GM12878 (cell line): Measurements from ENCODE around the gene ACER3. TPM values are rescaled to one million over a fixed set of nuclear protein-coding genes. Genes with fewer than 3 reads are reported as not detected.
A peak's percentile ranks its signal among the peaks of the same experiment; 100 is the strongest.

Source experiments
- ASH2L ChIP-seq: fragments of 300-600, 200-600 bp; sonication (generic); IDR thresholded peaks from 2 replicates; pipeline ENCODE4 v1.6.1; 2017; ENCODE audit warnings: low read depth, mild to moderate bottlenecking, borderline replicate concordance
- BCL11A ChIP-seq: IDR thresholded peaks from 2 replicates; pipeline ENCODE4 v1.6.1; 2011; ENCODE audit warnings: low read depth, low read length
- EGR1 ChIP-seq, 2 experiments: IDR thresholded peaks; 1 replicate in 1 of 2; 2 replicates in 1 of 2; pipeline ENCODE4 v1.6.1; 2011 to 2012; ENCODE audit warnings: low read depth in 2 of 2, low read length in 2 of 2, borderline replicate concordance in 1 of 2, mild to moderate bottlenecking in 1 of 2, moderate library complexity in 1 of 2
- FOS ChIP-seq: IDR thresholded peaks from 3 replicates; pipeline ENCODE4 v1.6.1; 2011; ENCODE audit warnings: borderline replicate concordance; ENCODE audit not compliant: insufficient read length; ENCODE audit errors: extremely low read depth
- GATAD2B ChIP-seq: fragments of 450-650 bp; conservative IDR thresholded peaks from 2 replicates; pipeline ENCODE4 v1.6.1; 2017; ENCODE audit warnings: low read depth, mild to moderate bottlenecking, moderate library complexity
- HDGF ChIP-seq: fragments of 450-650 bp; IDR thresholded peaks from 2 replicates; pipeline ENCODE4 v1.6.1; 2016; ENCODE audit warnings: antibody characterized with exemption
- IKZF1 ChIP-seq: fragments of 450-650 bp; conservative IDR thresholded peaks from 2 replicates; pipeline ENCODE4 v1.6.1; 2017; ENCODE audit warnings: antibody characterized with exemption, mild to moderate bottlenecking
- IKZF2 ChIP-seq, 2 experiments: fragments of 450-650 bp; IDR thresholded peaks; 2 replicates each; pipeline ENCODE4 v1.6.1; 2017; ENCODE audit warnings: mild to moderate bottlenecking in 2 of 2, moderate library complexity in 2 of 2
- MEF2A ChIP-seq: IDR thresholded peaks from 2 replicates; pipeline ENCODE4 v1.6.1; 2011; ENCODE audit warnings: low read depth, mild to moderate bottlenecking, low read length, moderate library complexity; ENCODE audit not compliant: insufficient read depth
- MTA2 ChIP-seq: fragments of 450-650 bp; IDR thresholded peaks from 2 replicates; pipeline ENCODE4 v1.6.1; 2016; ENCODE audit warnings: low read depth, mild to moderate bottlenecking, moderate library complexity
- MTA3 ChIP-seq: IDR thresholded peaks from 2 replicates; pipeline ENCODE4 v1.6.1; 2012; ENCODE audit warnings: low read length, inconsistent platforms, borderline replicate concordance
- MYB ChIP-seq: fragments of 150-350 bp; IDR thresholded peaks from 2 replicates; pipeline ENCODE4 v1.6.1; 2014; ENCODE audit warnings: mild to moderate bottlenecking, low read depth, low read length, borderline replicate concordance
- NRF1 ChIP-seq: conservative IDR thresholded peaks from 2 replicates; pipeline ENCODE4 v1.6.1; 2011; ENCODE audit warnings: mild to moderate bottlenecking, low read depth, low read length, improper control_type of control experiment
- PML ChIP-seq: IDR thresholded peaks from 2 replicates; pipeline ENCODE4 v1.6.1; 2012; ENCODE audit warnings: low read length, inconsistent platforms
- POLR2A ChIP-seq: IDR thresholded peaks from 2 replicates; pipeline ENCODE4 v1.6.1; 2011; ENCODE audit warnings: low read depth, mild to moderate bottlenecking, low read length
- RB1 ChIP-seq: fragments of 450-650 bp; formaldehyde crosslinking; IDR thresholded peaks from 2 replicates; pipeline ENCODE4 v1.6.1; 2017; ENCODE audit warnings: mild to moderate bottlenecking, borderline replicate concordance
- SMAD5 ChIP-seq: IDR thresholded peaks from 2 replicates; pipeline ENCODE4 v1.6.1; 2016; ENCODE audit warnings: antibody characterized with exemption, low read depth
- STAT3 ChIP-seq: IDR thresholded peaks from 2 replicates; pipeline ENCODE4 v1.6.1; 2011; ENCODE audit warnings: low read depth, low read length, improper control_type of control experiment
- TAF1 ChIP-seq: IDR thresholded peaks from 2 replicates; pipeline ENCODE4 v1.6.1; 2011; ENCODE audit warnings: mild to moderate bottlenecking, low read depth, low read length, borderline replicate concordance
- polyA plus RNA-seq, 11 experiments: library from polyadenylated mRNA; depleted of rRNA in 4 of 11; unstranded in 6 of 11; stranded (reverse) in 5 of 11; fragments of >200 nt; fragmentation: Nextera tagmentation in 4 of 11; fragmentation: Illumina TruSeq in 1 of 11; extraction: Ambion mirVana in 4 of 11; extraction: Trizol in 1 of 11; gene quantifications; 1 replicate in 1 of 11; 2 replicates in 10 of 11; pipeline versions ENCODE4 v1.2.1 to v1.2.3, GENCODE V29; 2011 to 2016; ENCODE audit warnings: inconsistent platforms in 2 of 11, missing spikeins in 2 of 11, low read depth in 1 of 11
- total RNA-seq, 4 experiments: library from RNA; depleted of rRNA in 3 of 4; stranded (reverse); fragments of >200 nt in 3 of 4; fragmentation: Illumina TruSeq in 1 of 4; extraction: Trizol in 1 of 4; gene quantifications; 2 replicates each; pipeline versions ENCODE4 v1.2.1 to v1.2.3, GENCODE V29; 2013 to 2021
- TF ChIP-seq, protein P1 (sequence below): fragments of 450-650 bp; formaldehyde crosslinking; IDR thresholded peaks from 2 replicates; pipeline ENCODE4 v1.4.0; 2020; ENCODE audit warnings: mild to moderate bottlenecking, moderate library complexity
- TF ChIP-seq, protein P2 (sequence below): fragments of 450-650 bp; IDR thresholded peaks from 2 replicates; pipeline ENCODE4 v1.6.1; 2017; ENCODE audit warnings: mild to moderate bottlenecking, moderate library complexity
- TF ChIP-seq, protein P3 (sequence below): fragments of 450-650 bp; IDR thresholded peaks from 2 replicates; pipeline ENCODE4 v1.6.1; 2014; ENCODE audit warnings: mild to moderate bottlenecking

Gene ACER3
- total and polyA plus RNA-seq, 10 of the 15 experiments (the other 5 are each of a cell fraction or from before 2014, with no cell fraction given) = 2.8 to 17.4 (median 10.3) TPM

DNA sequence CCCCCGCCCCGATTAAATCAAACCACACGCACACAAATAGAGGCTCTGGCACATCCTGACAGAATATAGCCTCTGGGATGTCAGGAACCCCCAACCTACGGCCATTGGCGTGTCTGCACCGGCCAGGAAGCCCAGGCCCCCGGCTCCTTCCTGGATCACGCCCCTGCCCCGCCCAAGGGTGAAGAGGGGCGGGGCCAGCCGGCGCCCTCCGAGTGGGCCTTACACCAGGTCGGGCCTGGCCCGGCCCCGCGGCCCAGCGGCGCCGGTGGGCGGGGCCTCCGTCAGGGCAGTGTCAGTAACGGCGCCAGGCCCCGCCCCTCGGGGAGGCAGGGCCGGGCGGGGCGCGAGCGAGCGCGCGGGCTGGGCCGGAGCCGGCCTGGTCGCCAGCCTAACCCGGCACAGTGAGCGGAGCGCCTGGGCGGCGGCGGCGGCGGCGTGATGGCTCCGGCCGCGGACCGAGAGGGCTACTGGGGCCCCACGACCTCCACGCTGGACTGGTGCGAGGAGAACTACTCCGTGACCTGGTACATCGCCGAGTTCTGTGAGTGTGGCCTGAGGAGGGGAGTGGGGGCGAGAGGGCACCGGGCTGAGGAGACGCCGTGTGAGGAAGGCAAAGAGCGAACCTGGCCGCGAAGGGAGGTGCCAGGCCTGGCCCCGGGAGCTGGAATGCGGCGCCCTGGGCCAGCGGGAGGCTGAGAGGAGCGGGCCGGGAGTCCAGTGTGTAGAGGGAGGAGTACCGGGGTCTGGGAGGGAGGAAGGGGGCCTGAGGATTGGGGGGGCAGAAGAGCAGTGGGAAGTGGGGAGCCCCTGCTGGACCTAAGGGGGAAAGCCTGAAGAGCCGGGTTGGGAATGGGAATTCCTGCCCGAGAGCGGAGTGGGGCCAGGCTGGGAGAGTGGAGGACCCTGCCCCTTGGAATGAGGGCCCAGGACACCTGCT is at the start of gene ACER3 (continued):
- TF ChIP-seq EGR1 (IDR thresholded peaks at IDR 0.05; ENCODE audit: borderline replicate concordance in 1 of 2, low read depth in 2 of 2, low read length in 2 of 2) = no peak
- TF ChIP-seq NRF1 = no peak
- TF ChIP-seq IKZF2 (IDR thresholded peaks at IDR 0.05) = peak in 1 of 2 experiments; percentile 53; a peak in 1 of 4 replicates
- no peak for TF ChIP-seq ASH2L
- TF ChIP-seq, protein P1, sequence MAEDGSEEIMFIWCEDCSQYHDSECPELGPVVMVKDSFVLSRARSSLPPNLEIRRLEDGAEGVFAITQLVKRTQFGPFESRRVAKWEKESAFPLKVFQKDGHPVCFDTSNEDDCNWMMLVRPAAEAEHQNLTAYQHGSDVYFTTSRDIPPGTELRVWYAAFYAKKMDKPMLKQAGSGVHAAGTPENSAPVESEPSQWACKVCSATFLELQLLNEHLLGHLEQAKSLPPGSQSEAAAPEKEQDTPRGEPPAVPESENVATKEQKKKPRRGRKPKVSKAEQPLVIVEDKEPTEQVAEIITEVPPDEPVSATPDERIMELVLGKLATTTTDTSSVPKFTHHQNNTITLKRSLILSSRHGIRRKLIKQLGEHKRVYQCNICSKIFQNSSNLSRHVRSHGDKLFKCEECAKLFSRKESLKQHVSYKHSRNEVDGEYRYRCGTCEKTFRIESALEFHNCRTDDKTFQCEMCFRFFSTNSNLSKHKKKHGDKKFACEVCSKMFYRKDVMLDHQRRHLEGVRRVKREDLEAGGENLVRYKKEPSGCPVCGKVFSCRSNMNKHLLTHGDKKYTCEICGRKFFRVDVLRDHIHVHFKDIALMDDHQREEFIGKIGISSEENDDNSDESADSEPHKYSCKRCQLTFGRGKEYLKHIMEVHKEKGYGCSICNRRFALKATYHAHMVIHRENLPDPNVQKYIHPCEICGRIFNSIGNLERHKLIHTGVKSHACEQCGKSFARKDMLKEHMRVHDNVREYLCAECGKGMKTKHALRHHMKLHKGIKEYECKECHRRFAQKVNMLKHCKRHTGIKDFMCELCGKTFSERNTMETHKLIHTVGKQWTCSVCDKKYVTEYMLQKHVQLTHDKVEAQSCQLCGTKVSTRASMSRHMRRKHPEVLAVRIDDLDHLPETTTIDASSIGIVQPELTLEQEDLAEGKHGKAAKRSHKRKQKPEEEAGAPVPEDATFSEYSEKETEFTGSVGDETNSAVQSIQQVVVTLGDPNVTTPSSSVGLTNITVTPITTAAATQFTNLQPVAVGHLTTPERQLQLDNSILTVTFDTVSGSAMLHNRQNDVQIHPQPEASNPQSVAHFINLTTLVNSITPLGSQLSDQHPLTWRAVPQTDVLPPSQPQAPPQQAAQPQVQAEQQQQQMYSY (CRISPR knock-in tag) = no peak
- no peak for TF ChIP-seq FOS
- TF ChIP-seq MTA3 = no peak
- no peak for TF ChIP-seq PML
- TF ChIP-seq SMAD5 = peak; percentile 55; the same call in 1 of the 2 replicates
- TF ChIP-seq BCL11A = no peak
- peak; percentile 93 for TF ChIP-seq POLR2A
- peak; percentile 73; the same call in 1 of the 2 replicates for TF ChIP-seq GATAD2B
- TF ChIP-seq STAT3 = no peak
- no peak for TF ChIP-seq MYB
- TF ChIP-seq HDGF = peak; percentile 82; the same call in 1 of the 2 replicates
- peak; percentile 62; the same call in 1 of the 2 replicates for TF ChIP-seq IKZF1
- TF ChIP-seq, protein P2, sequence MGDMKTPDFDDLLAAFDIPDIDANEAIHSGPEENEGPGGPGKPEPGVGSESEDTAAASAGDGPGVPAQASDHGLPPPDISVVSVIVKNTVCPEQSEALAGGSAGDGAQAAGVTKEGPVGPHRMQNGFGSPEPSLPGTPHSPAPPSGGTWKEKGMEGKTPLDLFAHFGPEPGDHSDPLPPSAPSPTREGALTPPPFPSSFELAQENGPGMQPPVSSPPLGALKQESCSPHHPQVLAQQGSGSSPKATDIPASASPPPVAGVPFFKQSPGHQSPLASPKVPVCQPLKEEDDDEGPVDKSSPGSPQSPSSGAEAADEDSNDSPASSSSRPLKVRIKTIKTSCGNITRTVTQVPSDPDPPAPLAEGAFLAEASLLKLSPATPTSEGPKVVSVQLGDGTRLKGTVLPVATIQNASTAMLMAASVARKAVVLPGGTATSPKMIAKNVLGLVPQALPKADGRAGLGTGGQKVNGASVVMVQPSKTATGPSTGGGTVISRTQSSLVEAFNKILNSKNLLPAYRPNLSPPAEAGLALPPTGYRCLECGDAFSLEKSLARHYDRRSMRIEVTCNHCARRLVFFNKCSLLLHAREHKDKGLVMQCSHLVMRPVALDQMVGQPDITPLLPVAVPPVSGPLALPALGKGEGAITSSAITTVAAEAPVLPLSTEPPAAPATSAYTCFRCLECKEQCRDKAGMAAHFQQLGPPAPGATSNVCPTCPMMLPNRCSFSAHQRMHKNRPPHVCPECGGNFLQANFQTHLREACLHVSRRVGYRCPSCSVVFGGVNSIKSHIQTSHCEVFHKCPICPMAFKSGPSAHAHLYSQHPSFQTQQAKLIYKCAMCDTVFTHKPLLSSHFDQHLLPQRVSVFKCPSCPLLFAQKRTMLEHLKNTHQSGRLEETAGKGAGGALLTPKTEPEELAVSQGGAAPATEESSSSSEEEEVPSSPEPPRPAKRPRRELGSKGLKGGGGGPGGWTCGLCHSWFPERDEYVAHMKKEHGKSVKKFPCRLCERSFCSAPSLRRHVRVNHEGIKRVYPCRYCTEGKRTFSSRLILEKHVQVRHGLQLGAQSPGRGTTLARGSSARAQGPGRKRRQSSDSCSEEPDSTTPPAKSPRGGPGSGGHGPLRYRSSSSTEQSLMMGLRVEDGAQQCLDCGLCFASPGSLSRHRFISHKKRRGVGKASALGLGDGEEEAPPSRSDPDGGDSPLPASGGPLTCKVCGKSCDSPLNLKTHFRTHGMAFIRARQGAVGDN = peak; percentile 49; the same call in 1 of the 2 replicates
- peak; percentile 35; the same call in 1 of the 2 replicates for TF ChIP-seq TAF1
- peak; percentile 91; the same call in 1 of the 2 replicates for TF ChIP-seq RB1
- no peak for TF ChIP-seq MEF2A
- no peak for TF ChIP-seq MTA2
- TF ChIP-seq, protein P3, sequence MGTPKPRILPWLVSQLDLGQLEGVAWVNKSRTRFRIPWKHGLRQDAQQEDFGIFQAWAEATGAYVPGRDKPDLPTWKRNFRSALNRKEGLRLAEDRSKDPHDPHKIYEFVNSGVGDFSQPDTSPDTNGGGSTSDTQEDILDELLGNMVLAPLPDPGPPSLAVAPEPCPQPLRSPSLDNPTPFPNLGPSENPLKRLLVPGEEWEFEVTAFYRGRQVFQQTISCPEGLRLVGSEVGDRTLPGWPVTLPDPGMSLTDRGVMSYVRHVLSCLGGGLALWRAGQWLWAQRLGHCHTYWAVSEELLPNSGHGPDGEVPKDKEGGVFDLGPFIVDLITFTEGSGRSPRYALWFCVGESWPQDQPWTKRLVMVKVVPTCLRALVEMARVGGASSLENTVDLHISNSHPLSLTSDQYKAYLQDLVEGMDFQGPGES = 0 out of 2 replicates have a peak, but pooled peaks have one; percentile 5
